T-cell (primary cell): Measurements from ENCODE around the gene ADSS2. TPM values are rescaled to one million over a fixed set of nuclear protein-coding genes. Genes with fewer than 3 reads are reported as not detected.
"Not testable (repeated sequence)": the region's sequence is repeated elsewhere in the genome, so short reads cannot be mapped to it uniquely, and the experiment has no call there.

ENCODE experiments used
- ATAC-seq, 4 experiments: fragments of 200-7000 bp in 3 of 4; fragments of 150-1000 bp in 1 of 4; cut with Tn5 transposase; replicated peaks in 1 of 4; 1 replicate in 3 of 4; 2 replicates in 1 of 4; pipeline ENCODE4 v1.10.0; 2021; ENCODE audit warnings: moderate library complexity in 3 of 4, mild to moderate bottlenecking in 2 of 4, moderate number of reproducible peaks in 1 of 4
- CTCF ChIA-PET, 2 donors: fragments of 300-600 bp; sonication (Branson Sonifier 250); formaldehyde crosslinking; loops; one replicate each; lab custom pipeline; 2022; ENCODE audit warnings: antibody characterized with exemption in 2 of 2; lab: Charles Lee
- POLR2A ChIA-PET, 2 donors: fragments of 300-600 bp; sonication (Branson Sonifier 250); formaldehyde crosslinking; loops; one replicate each; lab custom pipeline; 2022; ENCODE audit warnings: antibody characterized with exemption in 2 of 2; lab: Charles Lee
- DNase-seq, 35 experiments: peaks; one replicate each; pipeline versions ENCODE4 v3.0.0 to v3.0.0-alpha.2; 2013 to 2023
- H3K27ac ChIP-seq: one replicate; pipeline ENCODE4 v1.5.1; 2013; ENCODE audit warnings: low read length
- H3K27me3 ChIP-seq, 2 experiments: replicated peaks in 1 of 2; 1 replicate in 1 of 2; 2 replicates in 1 of 2; pipeline versions ENCODE4 v1.6.1 to v1.7.0; 2013; ENCODE audit warnings: low read length in 1 of 2, mixed read lengths in 1 of 2; ENCODE audit not compliant: control insufficient read depth in 2 of 2, insufficient read depth in 2 of 2; ENCODE audit errors: extremely low read depth in 1 of 2
- H3K36me3 ChIP-seq, 2 donors: 1 replicate in 1 of 2; 2 replicates in 1 of 2; pipeline versions ENCODE4 v1.6.1 to v1.7.0; 2013; ENCODE audit warnings: low read length in 1 of 2; ENCODE audit not compliant: control insufficient read depth in 2 of 2, insufficient read depth in 1 of 2; ENCODE audit errors: extremely low read depth in 1 of 2
- H3K4me1 ChIP-seq, 2 experiments: 1 replicate in 1 of 2; 2 replicates in 1 of 2; pipeline versions ENCODE4 v1.6.1 to v1.7.0; 2013; ENCODE audit warnings: low read length in 2 of 2, mixed read lengths in 1 of 2; ENCODE audit not compliant: insufficient read depth in 2 of 2, control insufficient read depth in 1 of 2; ENCODE audit errors: extremely low read depth in 1 of 2
- H3K4me3 ChIP-seq, 2 donors: 1 replicate in 1 of 2; 2 replicates in 1 of 2; pipeline versions ENCODE4 v1.5.1 to v1.7.0; 2013; ENCODE audit warnings: mild to moderate bottlenecking in 2 of 2, low read length in 1 of 2, moderate library complexity in 1 of 2; ENCODE audit not compliant: control insufficient read depth in 1 of 2; ENCODE audit errors: extremely low read depth in 1 of 2
- H3K9me3 ChIP-seq: 2 replicates; pipeline ENCODE4 v1.7.0; 2013
- H3K27ac Mint-ChIP-seq, 2 donors: one replicate each; pipeline ENCODE4 v1.8.0; 2020 to 2021; ENCODE audit warnings: mild to moderate bottlenecking in 2 of 2, mixed read lengths in 2 of 2
- H3K27me3 Mint-ChIP-seq, 2 donors: one replicate each; pipeline ENCODE4 v1.8.0; 2021 to 2022; ENCODE audit warnings: mixed read lengths in 2 of 2
- H3K36me3 Mint-ChIP-seq: one replicate; pipeline ENCODE4 v1.8.0; 2021; ENCODE audit warnings: mixed read lengths
- H3K4me1 Mint-ChIP-seq, 3 donors: one replicate each; pipeline ENCODE4 v1.8.0; 2020 to 2022; ENCODE audit warnings: mixed read lengths in 3 of 3, mild to moderate bottlenecking in 1 of 3
- H3K4me3 Mint-ChIP-seq, 3 donors: one replicate each; pipeline ENCODE4 v1.8.0; 2020 to 2022; ENCODE audit warnings: mild to moderate bottlenecking in 3 of 3, mixed read lengths in 3 of 3, moderate library complexity in 3 of 3
- H3K9me3 Mint-ChIP-seq, 3 donors: one replicate each; pipeline ENCODE4 v1.8.0; 2020 to 2022; ENCODE audit warnings: mixed read lengths in 3 of 3
- WGBS: methylation state at CpG from one replicate; pipeline ENCODE4 v1.1.5; 2013; ENCODE audit warnings: missing lambda C conversion rate; ENCODE audit not compliant: insufficient coverage; 5-methylcytosine and 5-hydroxymethylcytosine counted together
- total RNA-seq, 35 experiments: library from RNA in 6 of 35; stranded (reverse) in 6 of 35; fragments of 120-200 nt in 1 of 35; gene quantifications; one replicate each; pipeline versions ENCODE4 v1.2.1 to v1.2.4 and lab custom pipeline; 2013 to 2026

ADSS2 gene
- total RNA-seq, 5 donors from 2014 or later (not counting 1 experiment from before 2014, with no cell fraction given), result 49.6 to 53.4 (median 51.6) TPM

DNA sequence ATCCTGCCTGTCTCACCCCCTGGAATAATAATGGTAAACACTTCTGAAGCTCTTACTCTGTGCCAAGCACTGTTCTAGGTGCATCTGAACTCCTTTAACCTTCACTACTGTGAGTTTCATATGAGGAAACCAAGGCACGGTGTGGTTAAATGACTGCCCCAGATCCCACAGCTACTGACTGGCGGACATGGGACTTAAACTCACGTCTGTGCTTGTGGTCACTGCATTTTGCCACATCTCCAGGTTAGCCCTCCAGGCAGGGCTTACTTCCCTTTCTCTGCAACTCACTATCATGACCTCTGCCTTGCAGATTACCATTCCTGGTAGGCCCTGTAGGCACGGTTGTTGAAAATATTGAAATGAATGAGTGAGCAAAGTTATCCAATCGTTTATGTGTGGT is 83.4 kb downstream of the ADSS2 start:
- no peak overlapping the region for H3K27ac Mint-ChIP-seq
- Histone ChIP-seq H3K9me3 (no peaks in the 10 kb centered on the region), H3K4me3 (no peak overlapping the region), H3K4me1 (no peaks in the 10 kb centered on the region), H3K36me3 (no peaks in the 10 kb centered on the region), H3K27me3 (no peaks in the 10 kb centered on the region), H3K27ac (no peak overlapping the region)
- ChIA-PET CTCF (no interaction called here), POLR2A (no interaction called here)
- H3K4me3 Mint-ChIP-seq, result no peak overlapping the region
- H3K4me1 Mint-ChIP-seq, result no peaks in the 10 kb centered on the region
- WGBS, result 86% methylated on average over 3 of the region's 5 CpGs
- no peak for ATAC-seq
- DNase-seq, result no peak
- no peaks in the 10 kb centered on the region for H3K36me3 Mint-ChIP-seq
- H3K9me3 Mint-ChIP-seq, result peaks cover 6 to 12% (median 6%) of the 10 kb centered on the region in 3 donors
- no peaks in the 10 kb centered on the region for H3K27me3 Mint-ChIP-seq

DNA sequence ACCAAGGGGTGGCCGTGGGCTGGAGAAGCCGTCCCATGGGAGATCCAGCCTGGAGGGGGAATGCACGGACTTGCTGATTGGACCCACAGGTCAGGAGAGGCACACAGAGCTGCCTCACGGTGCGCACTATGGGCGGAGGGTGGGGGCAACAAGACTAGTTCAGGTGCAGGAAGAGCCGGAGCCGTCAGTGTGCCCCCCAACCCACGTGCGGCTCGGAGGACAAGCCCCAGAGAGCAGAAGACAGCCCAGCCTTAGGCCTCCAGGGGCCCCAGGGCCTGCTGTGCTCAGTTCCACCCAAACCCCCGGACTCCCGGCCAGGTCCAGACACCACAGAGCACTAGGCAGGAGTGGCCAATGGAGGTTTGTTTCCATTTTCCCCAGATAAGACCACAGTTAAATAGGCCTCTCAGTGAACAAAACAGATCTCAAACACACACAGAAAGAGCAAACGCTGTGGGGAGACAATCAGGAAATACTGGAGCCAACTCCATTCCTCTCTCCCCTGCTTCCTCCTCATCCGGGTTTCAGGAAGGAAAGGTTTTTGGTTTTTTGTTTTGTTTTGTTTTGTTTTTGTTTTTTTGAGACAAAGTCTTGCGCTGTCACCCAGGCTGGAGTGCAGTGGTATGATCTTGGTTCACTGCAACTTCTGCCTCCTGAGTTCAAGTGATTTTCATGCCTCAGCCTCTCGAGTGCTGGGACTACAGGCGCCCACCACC is 84.2 kb downstream of the ADSS2 start:
- Mint-ChIP-seq H3K27ac (no peak overlapping the region), H3K9me3 (peaks cover 6 to 12% (median 6%) of the 10 kb centered on the region in 3 donors), H3K4me1 (no peaks in the 10 kb centered on the region), H3K27me3 (no peaks in the 10 kb centered on the region), H3K4me3 (no peak overlapping the region), H3K36me3 (no peaks in the 10 kb centered on the region)
- no peaks in the 10 kb centered on the region for H3K36me3 ChIP-seq
- WGBS, result 90% methylated on average over 15 of the region's 18 CpGs
- no peak overlapping the region for H3K27ac ChIP-seq
- H3K9me3 ChIP-seq, result no peaks in the 10 kb centered on the region
- ATAC-seq (no peak), DNase-seq (no peak)
- no peaks in the 10 kb centered on the region for H3K4me1 ChIP-seq
- H3K4me3 ChIP-seq, result no peak overlapping the region
- ChIA-PET CTCF (no interaction called here), POLR2A (no interaction called here)
- no peaks in the 10 kb centered on the region for H3K27me3 ChIP-seq

DNA sequence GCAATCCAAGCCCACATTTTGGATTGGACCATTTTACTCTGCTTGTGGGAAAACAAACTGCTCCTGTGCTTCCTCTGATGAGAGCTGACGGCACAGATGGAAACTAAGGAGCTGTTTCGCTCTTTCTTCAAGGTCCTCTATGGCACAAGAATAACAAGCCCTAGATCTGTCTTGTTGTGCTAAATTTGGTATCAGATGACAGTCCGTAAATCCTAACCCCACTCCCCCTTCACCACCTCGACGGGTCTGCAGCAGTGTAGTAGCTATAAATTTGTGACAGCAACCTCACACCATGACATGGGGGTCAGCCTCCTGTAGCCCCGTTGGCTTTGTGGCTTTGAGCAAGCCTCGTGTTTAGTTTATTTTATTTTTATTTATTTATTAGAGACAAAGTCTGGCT is 85.9 kb downstream of the ADSS2 start:
- Mint-ChIP-seq H3K27ac (no peak overlapping the region), H3K4me3 (no peak overlapping the region), H3K27me3 (no peaks in the 10 kb centered on the region), H3K9me3 (peaks cover 6 to 12% (median 6%) of the 10 kb centered on the region in 3 donors), H3K36me3 (no peaks in the 10 kb centered on the region), H3K4me1 (no peaks in the 10 kb centered on the region)
- no peaks in the 10 kb centered on the region for H3K9me3 ChIP-seq
- no peak for ATAC-seq
- no peak for DNase-seq
- 100% methylated on average over 1 of the region's 7 CpGs for WGBS
- POLR2A ChIA-PET, result no interaction called here
- no peaks in the 10 kb centered on the region for H3K4me1 ChIP-seq
- no peak overlapping the region for H3K27ac ChIP-seq
- no peaks in the 10 kb centered on the region for H3K36me3 ChIP-seq
- H3K27me3 ChIP-seq, result no peaks in the 10 kb centered on the region
- CTCF ChIA-PET, result no interaction called here
- H3K4me3 ChIP-seq, result no peak overlapping the region

DNA sequence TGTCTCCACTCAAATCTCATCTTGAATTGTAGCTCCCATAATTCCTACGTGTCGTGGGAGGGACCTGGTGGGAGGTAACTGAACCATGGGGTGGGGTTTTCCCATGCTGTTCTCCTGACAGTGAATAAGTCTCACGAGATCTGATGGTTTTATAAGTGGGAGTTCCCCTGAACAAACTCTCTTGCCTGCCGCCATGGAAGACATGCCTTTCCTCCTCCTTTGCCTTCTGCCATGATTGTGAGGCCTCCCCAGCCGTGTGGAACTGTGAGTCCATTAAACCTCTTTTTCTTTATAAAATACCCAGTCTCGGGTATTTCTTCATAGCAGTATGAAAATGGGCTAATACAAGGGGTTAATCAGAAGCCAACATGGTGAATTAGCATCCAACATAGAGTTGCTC is 86.4 kb downstream of the ADSS2 start:
- H3K4me3 Mint-ChIP-seq, DNase-seq, H3K4me1 Mint-ChIP-seq, H3K36me3 ChIP-seq, CTCF ChIA-PET, H3K36me3 Mint-ChIP-seq, H3K4me3 ChIP-seq, ATAC-seq, H3K4me1 ChIP-seq, H3K27ac ChIP-seq, H3K27me3 Mint-ChIP-seq, POLR2A ChIA-PET, H3K9me3 ChIP-seq, H3K27ac Mint-ChIP-seq, H3K27me3 ChIP-seq: not testable (repeated sequence)
- WGBS, result no CpG with 5 or more reads among the region's 6 CpGs
- H3K9me3 Mint-ChIP-seq, result peaks cover 6 to 12% (median 6%) of the 10 kb centered on the region in 3 donors

DNA sequence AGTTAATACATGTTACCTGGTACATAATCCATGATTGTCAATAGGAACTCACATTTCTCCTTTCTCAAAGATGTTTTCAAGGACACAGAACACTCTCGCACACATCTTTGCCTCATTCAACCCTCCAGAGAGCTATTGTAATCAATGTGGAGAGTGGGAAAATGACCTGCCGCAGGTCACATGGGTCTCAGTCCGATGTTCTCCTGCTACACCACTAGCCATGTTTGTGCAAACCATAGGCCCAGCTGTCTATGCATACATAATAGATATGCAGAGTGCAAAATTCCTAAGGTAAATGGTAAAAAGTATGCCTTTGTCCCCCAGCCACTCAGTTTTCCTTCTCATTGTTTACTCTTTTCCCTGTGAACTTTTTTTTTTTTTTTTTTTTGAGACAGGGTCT is 89.2 kb downstream of the ADSS2 start:
- H3K36me3 Mint-ChIP-seq, result no peaks in the 10 kb centered on the region
- Histone ChIP-seq H3K9me3 (no peaks in the 10 kb centered on the region), H3K27ac (no peak overlapping the region), H3K27me3 (no peaks in the 10 kb centered on the region), H3K4me1 (no peaks in the 10 kb centered on the region), H3K4me3 (no peak overlapping the region), H3K36me3 (no peaks in the 10 kb centered on the region)
- H3K27me3 Mint-ChIP-seq, result no peaks in the 10 kb centered on the region
- no CpG with 5 or more reads among the region's 3 CpGs for WGBS
- ATAC-seq (no peak), DNase-seq (no peak)
- CTCF ChIA-PET, result no interaction called here
- POLR2A ChIA-PET, result no interaction called here
- H3K27ac Mint-ChIP-seq, result no peak overlapping the region
- no peaks in the 10 kb centered on the region for H3K4me1 Mint-ChIP-seq
- peaks cover 6 to 12% (median 6%) of the 10 kb centered on the region in 3 donors for H3K9me3 Mint-ChIP-seq
- no peak overlapping the region for H3K4me3 Mint-ChIP-seq

DNA sequence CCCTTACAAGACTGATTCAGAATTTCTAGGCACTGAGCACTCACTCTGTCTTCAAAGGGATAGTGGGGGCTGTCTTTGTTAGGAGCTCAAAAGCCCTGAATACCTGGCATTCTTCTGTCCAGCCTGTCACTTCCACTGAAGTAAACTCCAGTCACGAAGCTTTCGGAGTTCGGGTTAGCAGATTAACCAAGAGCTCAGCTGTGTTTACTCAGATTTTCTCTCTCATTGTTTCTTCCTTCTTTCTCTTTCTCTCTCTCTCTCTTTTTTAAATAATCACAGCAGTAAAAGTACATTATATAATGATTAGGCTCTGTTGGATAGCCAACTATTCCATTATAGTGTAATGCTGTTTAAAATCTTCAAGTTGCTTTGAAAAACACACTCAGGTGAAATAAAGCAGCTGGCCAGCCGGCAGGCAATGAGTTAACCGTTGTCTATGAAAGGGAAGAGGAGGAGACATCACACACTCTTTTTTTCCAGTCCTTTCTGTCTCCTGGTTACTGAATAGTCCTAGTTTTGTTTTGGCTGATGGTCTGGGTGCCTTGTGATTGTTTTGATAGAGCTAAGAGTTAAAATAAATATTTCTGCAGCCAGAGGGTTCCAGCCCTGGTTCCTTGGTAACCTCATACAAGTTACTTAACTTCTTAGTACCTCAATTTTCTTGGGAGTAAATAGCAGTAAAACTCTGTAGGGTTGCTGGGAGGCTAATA is 89.8 kb downstream of the ADSS2 start:
- Mint-ChIP-seq H3K27me3 (no peaks in the 10 kb centered on the region), H3K36me3 (no peaks in the 10 kb centered on the region), H3K4me3 (no peak overlapping the region), H3K9me3 (peaks cover 6 to 12% (median 6%) of the 10 kb centered on the region in 3 donors), H3K27ac (no peak overlapping the region), H3K4me1 (no peaks in the 10 kb centered on the region)
- Histone ChIP-seq H3K36me3 (no peaks in the 10 kb centered on the region), H3K27ac (no peak overlapping the region), H3K4me3 (no peak overlapping the region), H3K27me3 (no peaks in the 10 kb centered on the region), H3K9me3 (no peaks in the 10 kb centered on the region), H3K4me1 (no peaks in the 10 kb centered on the region)
- 90% methylated on average over 3 of the region's 5 CpGs for WGBS
- no peak for DNase-seq
- CTCF ChIA-PET, result no interaction called here
- POLR2A ChIA-PET, result no interaction called here
- no peak for ATAC-seq
